GM18505 (cell line): ENCODE results near the gene SH2D1B.
"Not testable (repeated sequence)": the region's sequence is repeated elsewhere in the genome, so short reads cannot be mapped to it uniquely, and the experiment has no call there.

ENCODE experiments used
- ATAC-seq: cut with Tn5 transposase; IDR thresholded peaks from one replicate; pipeline ENCODE4 v1.9.1; 2021; ENCODE audit not compliant: unreplicated experiment
- POLR2A ChIP-seq: IDR thresholded peaks from 4 replicates; pipeline ENCODE4 v1.6.1; 2011; ENCODE audit warnings: borderline replicate concordance; ENCODE audit not compliant: insufficient read depth, insufficient read length; ENCODE audit errors: extremely low read depth

SH2D1B gene, protein sequence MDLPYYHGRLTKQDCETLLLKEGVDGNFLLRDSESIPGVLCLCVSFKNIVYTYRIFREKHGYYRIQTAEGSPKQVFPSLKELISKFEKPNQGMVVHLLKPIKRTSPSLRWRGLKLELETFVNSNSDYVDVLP

DNA sequence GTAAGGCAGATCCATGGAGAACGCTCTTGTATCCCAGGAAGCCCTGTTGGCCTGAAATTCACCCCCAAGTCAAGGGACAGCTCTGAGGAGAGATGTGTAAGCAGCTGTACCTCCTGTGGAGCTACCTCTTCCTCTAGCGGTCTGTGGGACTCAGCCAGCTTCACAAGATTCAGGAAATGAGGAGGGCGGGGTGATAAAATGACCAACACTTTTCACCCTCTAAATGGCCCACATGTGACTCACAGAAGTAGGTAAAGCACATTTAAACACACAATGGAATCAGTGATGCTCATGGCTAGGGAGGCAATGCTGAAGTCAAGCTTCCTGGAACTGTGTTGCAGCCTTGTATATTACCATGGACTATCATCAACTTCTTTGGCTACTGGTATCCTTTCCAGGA, at the start of gene SH2D1B:
TSS of gene SH2D1B (minus strand) at position 135 of the 400 bp plus-strand sequence. CDS start at position 15, 120 bp downstream.
- no peak for ATAC-seq
- no peak for TF ChIP-seq POLR2A

DNA sequence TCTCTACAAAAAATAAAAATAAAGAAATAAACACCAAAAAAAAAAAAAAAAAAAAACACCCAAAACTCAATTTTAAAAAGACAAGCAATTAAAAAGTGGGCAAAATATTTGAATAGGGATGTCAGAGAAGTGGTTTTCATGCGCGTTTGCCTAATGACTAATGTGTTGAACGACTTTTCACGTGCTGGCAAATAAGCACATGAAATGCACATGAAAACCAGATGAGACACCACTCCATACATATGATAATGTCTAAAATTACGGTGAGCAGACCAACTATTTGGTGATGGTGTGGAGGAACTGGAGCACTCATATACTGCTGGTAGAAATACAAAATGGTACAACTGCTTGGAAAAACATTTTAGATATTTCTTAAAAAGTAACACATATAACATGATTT, 46.3 kb upstream of the SH2D1B start:
- ATAC-seq = no peak
- no peak for TF ChIP-seq POLR2A

DNA sequence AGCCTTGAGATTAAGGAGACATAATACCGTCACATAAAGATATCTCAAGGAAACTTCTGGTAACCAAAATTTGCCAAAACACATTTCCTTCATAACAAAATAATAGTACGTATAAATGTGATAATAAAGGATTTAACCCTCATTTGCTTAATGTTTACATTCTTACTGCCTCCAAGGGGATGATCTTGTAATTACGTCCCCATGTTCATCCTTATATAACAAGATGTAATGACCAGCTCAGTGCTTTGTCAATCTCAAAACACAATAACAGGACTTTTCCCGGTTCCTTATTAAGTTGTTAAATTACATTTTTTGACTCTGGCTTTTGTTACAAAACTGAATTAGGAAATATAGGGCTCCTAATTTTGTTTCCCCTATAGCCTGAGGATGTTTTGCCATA, 44.4 kb upstream of the SH2D1B start:
- no peak for TF ChIP-seq POLR2A
- no peak for ATAC-seq

GRCh38 chr1:162454361-162454760, 42.4 kb upstream of the SH2D1B start:
- not testable (repeated sequence) for ATAC-seq

DNA sequence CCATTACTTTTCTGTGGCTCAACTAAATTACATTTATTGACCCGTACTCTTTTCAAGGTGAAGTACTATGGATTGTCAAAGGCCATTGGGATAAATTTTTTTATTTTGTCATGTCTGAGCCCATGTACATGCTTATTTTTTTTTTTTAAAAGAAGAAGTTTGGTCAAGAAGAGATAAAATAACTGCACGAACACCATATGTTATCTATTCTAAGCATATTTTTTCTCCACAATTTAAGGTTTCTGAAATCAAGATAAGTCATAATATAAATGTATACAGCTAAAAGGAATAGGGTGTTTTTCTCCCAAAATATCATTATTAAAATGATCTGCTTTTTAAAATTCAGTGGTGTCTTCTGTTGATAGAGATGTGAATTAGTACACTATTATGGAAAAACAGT, 35.0 kb upstream of the SH2D1B start:
- no peak for TF ChIP-seq POLR2A

GRCh38 chr1:162444903-162445302, 33.0 kb upstream of the SH2D1B start:
- ATAC-seq = no peak
- TF ChIP-seq POLR2A = no peak

More for the DNA sequence above, 35.0 kb upstream of the SH2D1B start:
- no peak for ATAC-seq

- ATAC-seq = not testable (repeated sequence)
Measured at GRCh38 chr1:162432977-162433713, 21.2 kb upstream of the SH2D1B start.

- no peak for TF ChIP-seq POLR2A
- no peak for ATAC-seq
Measured at GRCh38 chr1:162430583-162430982, 18.6 kb upstream of the SH2D1B start.

- no peak for ATAC-seq
- no peak for TF ChIP-seq POLR2A
Measured at GRCh38 chr1:162422662-162423375, 10.9 kb upstream of the SH2D1B start.

DNA sequence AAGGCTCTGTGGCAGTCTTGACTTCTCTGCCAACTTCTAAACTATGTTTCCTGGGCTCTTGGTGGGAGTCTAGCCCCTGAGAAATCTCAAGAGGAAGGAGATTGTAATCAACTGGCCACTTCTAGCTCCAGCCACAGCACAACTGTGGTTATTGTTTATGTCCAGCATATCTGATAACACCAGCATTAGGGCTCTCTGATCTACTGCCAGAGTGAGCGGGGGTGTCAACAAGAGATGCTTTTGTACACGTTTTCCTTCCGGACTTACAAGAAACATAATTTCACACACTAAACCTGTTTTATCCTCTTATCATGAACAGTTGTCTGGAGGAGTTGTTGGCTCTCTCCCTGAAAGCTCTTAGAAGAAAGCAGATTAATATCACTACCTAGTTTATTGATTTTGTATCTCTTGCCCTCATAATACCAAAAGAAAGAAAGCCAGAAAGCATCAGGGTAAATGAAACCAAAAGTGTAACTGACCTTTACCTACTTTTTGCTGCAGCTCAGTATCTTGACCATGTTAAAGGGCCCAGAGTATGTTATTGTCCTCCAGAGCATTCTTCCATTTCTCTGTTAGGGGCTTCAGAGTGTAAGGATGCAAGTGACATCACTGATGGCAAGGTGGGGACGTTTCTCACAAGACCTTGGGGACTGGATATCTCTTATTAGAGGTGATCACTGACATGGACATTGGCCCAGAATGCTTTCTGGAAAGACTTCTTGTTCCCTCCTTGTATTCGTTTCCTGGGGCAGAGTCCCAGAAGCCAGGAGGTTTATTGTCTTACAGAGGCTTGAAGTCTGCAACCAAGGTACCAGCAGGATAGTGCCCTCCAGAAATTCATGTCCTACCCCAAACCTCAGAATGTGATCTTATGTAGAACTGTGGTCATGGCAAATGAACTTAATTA, 9.6 kb upstream of the SH2D1B start:
- no peak for ATAC-seq
- no peak for TF ChIP-seq POLR2A

DNA sequence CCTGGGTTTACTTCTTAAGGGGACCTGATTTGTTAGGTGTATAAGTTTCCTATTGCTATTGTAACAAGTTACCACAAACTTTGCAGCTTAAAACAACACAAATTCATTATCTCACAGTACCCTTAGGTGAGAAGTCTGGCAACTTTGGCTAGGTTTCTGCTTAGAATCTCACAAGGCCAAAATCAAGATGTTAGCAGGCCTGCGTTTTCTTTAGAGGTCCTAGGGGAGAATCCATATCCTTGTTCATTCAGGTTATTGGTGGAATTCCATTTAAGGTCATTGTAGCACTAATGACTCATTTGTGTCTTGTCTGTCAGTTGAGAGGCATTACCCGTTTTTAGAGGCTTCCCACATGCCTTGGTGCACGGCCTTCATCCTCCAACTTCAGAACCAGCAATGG, 8.2 kb upstream of the SH2D1B start:
- ATAC-seq = no peak
- TF ChIP-seq POLR2A = no peak

DNA sequence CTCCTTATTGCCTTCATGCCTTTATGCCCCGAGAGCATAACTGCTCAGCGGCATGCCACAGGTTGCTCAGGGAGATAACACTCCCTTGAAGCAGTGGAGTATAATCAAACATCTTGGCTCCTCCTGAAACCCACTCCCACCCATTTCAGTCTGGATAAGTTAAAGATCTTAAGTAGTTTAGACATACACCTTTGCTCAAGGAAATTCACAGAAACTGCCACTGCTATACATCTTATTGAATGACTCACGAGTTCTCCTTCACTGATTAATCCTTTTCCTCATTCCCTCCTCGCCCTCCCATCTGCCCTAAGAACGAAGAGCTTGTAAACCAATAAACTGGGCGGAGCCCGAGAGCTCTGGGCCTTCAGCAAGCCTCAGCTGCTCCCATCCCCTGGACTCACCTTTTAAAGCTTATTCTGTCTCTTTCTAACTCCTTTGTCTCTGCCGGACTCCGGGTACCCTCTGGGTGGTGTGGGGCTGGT, 7.6 kb upstream of the SH2D1B start:
- not testable (repeated sequence) for ATAC-seq

- not testable (repeated sequence) for ATAC-seq
Measured at GRCh38 chr1:162418584-162418983, 6.6 kb upstream of the SH2D1B start.
